Transverse colon (tissue), 4 donors: ENCODE data around the gene CCNB2.

Source experiments
- CTCF ChIP-seq, 5 experiments: fragments of 200-600 bp in 3 of 5; fragments of 450-650 bp in 2 of 5; sonication (generic) in 3 of 5; IDR thresholded peaks; 1 replicate in 2 of 5; 2 replicates in 3 of 5; pipeline ENCODE4 v1.5.1; 2016 to 2017; ENCODE audit warnings: antibody characterized with exemption in 5 of 5, inconsistent platforms in 3 of 5, mild to moderate bottlenecking in 2 of 5, moderate library complexity in 1 of 5
- POLR2AphosphoS5 ChIP-seq, 3 donors: sonication (generic); formaldehyde crosslinking; IDR thresholded peaks; one replicate each; pipeline ENCODE4 v1.6.1; 2016; ENCODE audit warnings: antibody characterized with exemption in 3 of 3

DNA sequence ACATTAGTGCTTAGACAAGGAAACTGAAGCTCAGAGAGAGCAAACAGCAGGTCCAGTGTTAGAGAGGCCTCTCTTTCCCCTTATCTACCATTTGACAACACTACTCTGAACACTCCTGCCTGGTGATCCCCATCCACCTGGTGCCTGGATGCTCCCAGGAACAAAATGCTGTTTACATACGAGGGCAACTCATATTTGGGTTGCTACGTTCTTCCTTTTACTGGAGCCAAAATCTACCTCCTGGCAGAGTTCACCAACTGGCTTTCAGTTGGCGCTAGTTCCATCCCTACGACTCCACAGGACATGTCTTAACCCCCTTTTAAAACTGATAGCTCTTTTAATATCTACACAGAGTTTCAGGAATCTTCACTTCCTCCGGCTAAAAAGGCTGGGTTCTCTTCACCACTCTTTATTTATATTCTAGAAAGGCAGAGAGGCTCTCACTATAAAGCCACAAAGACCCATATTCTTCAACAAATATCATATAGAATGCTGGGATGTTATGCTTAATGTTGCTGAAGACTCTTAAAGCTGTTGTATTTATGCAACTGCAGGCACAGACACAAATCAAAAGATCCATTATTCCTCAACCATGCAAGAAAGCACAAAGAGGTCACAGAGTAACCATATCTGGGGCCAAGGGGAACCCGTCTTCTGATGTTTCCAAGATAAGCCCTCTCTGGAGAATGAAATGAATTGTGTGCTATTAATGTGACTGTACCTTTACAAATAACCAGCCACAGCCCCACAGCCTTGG, 47.9 kb downstream of the CCNB2 start:
- no peak for TF ChIP-seq CTCF (IDR thresholded peaks at IDR 0.05)
- TF ChIP-seq POLR2AphosphoS5 (IDR thresholded peaks at IDR 0.05), result no peak
